Measurements from ENCODE around the gene SLC25A21.
"Not testable (repeated sequence)": the region's sequence is repeated elsewhere in the genome, so short reads cannot be mapped to it uniquely, and the experiment has no call there.

Gene SLC25A21

DNA sequence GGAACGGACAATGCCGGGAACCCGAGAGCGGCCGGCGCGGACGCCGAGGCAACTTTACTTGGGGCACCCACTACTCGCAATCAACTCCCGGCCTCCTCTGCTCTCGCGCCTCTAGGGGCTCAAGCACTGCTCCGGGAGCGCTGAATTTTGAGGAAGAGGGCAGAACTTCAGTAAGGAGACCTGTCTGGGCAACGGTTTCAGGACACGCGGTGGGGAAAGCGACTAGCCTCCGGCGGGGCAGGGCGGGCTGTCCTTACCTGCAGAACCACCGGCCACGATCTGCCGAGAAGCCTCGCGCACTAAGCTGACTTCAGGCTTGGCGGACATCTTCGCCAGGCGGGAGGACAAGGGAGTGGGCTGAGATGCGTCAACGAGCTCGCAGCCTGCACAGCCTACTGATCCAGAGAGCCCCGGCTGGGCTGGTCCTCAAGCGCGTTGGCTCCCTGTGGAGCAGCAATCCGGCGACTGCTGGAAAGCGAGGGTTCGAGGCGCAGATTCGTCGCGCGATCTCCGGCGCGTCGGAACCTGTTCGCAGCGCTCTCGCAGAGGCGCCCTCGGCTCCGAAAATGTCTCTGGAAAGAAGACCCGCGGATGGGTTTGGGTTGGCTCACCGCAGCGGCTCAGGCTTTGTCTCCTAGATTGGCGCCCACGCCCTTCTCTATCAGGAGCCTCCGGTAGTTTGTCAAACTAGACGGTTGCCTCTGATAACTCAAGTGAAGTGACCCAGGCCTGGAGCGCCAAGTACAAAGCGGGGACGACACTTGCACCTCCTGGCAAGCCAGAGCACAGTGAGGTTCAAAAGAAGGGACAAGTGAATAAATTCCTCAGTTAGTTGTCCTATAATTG is at the start of gene SLC25A21:
Gene SLC25A21, minus strand, starts transcription at position 583 of the 846 bp plus-strand sequence.
- no peak for DNase-seq

DNA sequence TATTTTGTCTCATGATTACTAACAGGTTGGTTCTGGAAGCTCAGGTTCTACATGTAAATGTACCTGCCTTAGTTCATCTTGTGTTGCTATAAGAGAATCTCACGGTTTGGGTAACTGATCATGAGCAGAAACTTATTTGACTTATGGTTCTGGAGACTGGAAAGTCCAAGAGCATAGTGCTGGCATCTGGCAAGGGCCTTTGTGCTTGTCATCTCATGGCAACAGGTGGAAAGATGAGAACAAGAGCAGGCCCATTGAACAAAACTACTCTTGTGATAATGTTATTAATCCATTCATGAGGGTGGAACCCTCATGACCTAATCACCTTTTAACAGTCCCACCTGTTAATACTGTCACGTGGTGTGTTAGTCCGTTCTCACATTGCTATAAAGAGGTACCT is 48.7 kb upstream of the SLC25A21 start:
- DNase-seq = no peak

DNA sequence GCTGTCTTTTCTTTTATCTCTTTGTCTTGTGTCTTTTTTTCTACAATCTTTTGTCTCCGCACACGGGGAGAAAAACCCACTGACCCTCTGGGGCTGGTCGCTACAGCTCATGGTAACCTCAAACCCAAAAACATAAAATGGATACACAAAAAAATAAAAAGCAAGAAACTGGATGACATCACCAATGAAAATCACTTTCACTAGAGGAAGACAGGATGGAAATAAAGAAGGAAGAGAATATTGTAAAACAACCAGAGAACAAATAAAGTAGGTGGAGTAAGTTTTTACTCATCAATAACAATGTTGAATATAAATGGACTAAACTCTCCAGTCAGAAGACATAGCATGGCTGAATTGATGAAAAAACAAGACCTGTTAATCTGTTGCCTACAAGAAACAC is 42.9 kb upstream of the SLC25A21 start:
- no peak for DNase-seq

DNA sequence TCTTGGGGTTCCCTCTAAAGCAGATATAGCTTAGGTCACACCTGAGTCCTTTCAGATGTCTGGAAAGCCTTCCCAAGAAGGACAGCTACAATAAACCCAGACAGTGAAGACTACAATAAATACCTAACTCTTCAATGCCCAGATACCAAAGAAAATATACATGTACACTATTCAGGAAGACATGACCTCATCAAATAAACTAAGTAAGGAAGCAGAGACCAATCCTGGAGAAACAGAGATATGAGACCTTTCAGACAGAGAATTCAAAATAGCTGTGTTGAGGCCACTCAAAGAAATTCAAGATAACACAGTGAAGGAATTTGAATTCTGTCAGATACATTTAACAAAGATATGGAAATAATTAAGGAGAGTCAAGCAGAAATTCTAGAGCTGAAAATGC is 40.6 kb upstream of the SLC25A21 start:
- no peak for DNase-seq

DNA sequence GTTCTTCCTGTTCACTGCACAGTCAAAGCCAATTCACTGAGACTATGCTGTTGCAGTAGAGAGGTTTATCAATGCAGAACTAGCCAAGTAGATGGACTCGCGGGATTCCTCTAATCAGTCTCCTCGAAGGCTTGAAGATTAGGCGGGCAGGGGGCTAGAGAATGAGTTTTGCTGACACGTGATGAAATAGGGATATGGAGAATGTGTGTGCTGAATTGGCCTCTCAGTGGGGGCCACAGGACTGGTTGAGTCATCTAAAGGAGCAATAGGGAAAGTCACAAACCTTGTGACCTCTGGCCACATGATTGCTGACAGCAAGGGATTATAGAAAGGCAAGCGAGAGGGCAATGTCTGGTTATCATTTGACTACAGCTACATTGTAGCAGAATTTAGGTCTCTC is 38.0 kb upstream of the SLC25A21 start:
- no peak for DNase-seq

DNA sequence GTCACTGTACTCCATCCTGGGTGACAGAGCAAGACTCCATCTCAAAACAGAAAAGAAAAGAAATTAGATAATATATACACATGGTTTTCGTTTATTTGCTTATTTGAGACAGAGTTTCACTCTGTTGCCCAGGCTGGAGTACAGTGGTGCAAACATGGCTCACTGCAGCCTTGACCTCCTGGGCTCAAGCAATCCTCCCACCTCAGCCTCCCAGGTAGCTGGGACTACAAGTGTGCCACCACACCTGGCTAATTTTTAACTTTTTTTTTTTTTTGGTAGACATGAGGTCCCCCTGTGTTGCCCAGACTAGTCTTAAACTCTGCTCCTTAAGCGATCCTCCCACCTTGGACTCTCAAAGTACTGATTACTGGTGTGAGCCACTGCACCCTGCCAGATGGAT is 37.2 kb upstream of the SLC25A21 start:
- not testable (repeated sequence) for DNase-seq

DNA sequence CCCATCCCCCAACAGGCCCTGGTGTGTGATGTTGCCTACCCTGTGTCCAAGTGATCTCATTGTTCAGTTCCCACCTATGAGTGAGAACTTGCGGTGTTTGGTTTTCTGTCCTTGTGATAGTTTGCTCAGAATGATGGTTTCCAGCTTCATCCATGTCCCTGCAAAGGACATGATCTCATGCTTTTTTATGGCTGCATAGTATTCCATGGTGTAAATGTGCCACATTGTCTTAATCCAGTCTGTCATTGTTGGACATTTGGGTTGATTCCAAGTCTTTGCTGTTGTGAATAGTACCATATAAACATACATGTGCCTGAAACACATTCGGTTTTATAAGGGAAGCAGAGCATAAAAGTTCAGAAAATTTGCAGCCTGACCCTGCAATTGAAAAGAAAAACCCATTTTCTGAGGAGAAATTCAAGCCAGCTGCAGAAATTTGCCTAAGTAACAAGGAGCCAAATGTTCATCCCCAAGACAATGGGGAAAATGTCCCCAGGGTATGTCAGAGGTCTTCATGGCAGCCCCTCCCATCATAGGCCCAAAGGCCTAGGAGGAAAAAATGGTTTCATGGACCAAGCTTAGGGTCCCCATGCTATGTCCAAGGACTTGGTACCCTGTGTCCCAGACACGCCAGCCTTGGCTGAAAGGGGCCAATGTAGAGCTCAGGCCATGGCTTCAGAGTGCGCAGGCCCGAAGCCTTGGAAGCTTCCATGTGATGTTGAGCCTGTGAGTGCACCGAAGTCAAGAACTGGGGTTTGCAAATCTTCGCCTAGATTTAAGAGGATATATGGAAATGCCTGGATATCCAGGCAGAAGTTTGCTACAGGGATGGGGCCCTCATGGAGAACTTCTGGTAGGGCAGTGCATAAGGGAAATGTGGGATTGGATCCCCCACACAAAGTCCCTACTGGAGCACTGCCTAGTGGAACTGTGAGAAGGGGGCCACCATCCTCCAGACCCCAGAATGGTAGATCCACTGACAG is 33.5 kb upstream of the SLC25A21 start:
- DNase-seq = not testable (repeated sequence)

DNA sequence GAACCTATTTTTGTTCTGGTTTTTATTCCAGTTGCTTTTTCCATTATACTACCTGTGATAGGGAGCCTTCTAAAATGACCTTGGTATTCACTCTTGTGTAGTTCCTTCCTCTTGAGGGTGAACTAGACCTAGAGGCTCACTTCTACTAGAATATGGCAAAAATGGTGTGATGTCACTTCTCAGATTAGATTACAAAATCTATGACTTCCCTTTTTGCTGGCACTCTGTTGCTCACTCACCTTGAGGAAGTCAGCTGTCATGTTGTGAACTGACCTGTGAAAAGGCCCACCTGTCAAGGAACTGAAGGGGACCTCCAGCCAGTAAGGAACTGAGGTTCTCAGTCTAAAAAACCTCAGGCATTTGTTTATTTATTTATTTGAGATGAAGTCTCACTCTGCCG is 31.0 kb upstream of the SLC25A21 start:
- no peak for DNase-seq

DNA sequence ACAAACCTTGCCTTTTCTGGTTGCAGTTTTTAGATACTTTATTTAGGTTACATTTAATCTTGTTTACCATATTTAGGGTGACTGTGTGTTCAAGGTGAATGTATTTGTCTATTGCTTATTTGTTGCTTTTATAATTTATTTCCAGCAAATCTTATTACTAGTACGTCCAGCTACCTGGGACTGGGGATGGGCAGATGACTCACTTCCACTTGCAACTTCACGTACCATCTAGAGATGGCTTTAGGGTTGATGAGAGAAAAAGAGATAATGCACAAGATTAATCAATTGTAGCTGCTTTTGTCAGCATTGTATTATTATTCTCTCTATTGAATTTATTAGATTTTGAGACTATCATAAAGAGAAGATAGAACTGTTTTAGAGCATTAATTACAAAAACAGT is 30.4 kb upstream of the SLC25A21 start:
- DNase-seq = no peak

DNA sequence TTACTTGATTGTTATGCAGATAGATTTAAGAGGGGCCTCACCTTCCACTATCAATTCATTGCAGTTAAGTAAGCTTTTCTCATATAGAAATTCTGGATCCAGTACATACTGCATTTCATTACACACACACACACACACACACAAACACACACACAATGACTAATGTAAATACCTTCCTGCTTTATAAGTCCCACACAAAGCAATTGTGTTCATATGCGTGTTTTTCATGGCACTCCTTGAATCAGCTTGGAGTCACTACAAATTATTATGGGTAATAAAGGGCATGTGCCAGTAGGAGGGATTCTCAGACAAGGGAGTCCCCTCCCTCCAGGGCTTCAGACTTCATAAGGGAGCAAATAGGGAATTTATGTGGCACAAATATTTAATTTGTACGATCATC is 29.9 kb upstream of the SLC25A21 start:
- no peak for DNase-seq

DNA sequence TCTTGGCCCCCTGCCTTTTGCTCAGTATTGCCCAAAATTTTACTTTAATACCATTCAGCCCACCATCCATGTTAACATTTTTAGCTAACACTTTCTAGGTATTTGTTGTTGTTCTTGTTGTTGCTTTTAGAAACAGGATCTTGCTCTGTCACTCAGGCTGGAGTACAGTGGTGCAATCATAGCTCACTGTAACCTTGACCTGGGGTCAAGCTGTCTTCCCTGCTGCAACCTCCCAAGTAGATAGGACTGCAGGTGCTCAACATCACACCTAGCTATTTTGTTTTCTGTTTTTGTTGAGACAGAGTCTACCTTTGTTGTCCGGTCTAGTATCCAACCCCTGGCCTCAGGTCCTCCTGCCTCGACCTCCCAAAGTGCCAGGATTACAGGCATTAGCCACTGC is 29.3 kb upstream of the SLC25A21 start:
- DNase-seq = no peak

DNA sequence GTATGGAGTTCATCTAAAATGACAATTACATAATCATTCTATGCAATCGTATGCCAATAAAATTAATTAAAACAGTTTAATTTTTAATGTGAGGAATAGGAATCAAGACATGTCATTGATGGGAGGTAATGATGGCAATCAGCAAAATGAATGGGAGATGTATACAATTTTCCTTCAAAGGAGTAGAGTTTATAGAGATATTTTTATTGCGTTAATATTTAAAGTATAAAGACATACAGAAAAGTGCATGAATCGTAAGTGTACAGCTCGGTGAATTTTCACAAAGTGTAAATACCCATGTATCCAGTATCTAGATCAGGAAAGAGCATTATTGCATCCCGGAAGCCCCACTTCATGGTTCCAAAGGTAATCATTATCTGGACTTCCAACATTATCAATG is 26.5 kb upstream of the SLC25A21 start:
- no peak for DNase-seq

DNA sequence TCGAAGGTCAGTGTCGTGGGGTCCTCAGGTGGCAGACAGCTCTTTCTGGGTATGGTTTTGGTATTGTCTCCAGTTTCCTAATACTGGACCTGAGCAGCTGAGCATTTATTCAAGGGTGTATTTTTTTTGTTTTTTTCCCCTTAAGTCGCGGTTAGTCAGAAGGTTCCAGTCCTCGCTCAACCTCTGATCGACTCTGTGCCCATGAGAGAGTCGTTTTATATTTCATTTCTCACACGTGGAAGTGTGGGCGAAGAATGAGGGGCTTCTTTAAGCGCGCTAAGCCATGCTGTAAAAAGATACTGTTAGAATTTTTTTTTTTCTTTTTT is 25.8 kb upstream of the SLC25A21 start:
- no peak for DNase-seq

DNA sequence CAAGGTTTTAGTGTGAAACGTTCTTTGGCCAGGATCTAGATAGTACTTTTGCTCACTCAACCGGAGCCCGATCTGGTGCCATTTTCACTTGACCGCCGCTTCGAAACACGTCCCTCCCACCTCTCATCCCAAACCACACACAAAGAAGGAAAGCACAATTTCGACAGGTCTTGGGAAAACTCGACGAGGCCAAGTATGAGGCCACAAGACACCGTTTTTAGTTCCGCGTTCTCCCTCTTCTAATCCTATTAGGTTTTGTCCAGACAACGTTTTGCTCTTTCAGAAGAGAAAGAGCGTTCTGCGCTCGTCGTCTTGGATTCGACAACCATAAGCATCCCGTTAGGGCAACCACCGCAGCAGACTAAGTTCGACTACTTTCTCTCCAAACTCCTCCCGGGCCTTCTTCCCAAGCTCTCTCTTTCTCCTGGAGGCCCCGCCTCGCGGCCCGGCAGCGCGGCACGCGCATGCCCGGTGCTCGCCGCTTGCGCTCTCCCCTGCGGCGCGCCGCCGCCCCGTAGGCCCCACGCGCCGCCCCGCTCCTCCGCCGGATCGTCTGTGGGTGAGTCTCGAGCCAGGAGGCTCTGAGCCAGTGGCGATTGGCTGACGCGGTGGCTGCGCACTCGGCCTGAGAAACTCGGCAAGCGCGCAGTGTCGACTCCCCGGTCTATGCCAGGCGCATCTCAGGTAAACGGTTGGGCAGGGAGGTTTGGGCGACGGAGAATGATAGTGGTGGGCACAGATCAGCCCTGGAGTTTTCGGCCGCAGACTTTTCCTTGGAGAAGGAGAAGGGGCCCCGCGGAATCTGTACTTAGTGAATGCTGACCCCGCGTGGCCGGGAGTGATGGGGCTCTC is 25.2 kb upstream of the SLC25A21 start, which contains the start of gene MIPOL1:
Gene MIPOL1, plus strand, starts transcription at position 517 of the 852 bp plus-strand sequence. CDS start 49,952 bp downstream, outside the sequence.
- DNase-seq = no peak

DNA sequence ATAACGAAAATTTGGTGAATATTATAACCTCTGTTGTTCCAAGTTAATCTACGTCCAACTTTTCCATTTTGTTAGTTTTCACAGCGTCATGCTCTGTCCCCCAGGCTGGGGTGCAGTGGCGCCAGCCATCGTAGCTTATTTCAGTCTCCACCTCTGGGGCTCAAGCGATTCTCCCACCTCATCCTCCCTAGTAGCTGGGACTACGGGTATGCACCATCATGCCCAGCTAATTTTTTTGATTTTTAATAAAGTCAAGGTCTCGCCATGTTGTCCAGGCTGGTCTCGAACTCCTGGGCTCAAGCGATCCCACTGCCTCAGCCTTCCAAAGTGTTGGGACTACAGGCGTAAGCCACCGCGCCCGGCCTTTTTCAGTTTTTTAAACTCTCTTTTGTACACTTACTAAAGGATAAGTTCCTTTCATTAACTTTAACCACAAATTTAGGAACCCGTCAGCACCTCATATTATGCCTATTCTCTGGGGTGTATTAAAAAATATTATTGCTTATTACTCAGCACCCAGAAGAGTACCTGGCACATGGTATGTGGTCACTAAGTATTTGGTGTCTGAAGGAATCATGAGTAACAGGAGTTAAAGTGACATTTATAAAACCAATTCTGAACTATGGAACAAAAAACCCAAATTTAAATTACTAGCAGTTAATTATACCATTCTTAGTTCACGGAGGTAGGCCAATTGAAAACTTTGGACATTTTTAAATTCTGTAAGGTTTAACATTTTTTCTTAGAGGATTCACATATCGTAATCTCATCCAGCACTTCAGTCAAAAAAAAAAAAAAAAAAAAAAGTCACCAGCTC is 24.4 kb upstream of the SLC25A21 start:
- no peak for DNase-seq

DNA sequence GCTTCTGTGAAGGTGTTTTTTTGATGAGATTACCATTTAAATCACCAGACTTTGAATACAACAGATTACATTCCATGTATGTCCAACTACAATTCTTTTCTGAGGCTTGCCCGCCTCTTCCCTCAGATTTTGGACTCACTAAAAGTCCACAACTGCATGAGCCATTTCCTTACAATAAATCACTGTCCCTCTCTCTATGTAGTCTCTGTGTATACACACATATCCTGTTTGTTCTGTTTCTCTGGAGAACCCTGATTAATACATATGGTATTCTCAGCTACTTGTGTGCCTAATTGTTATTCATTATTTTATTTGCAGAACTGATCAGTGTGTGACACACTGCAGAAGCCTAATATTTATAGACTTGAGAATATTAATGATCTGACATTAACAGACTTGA is 22.9 kb upstream of the SLC25A21 start:
- DNase-seq = no peak

DNA sequence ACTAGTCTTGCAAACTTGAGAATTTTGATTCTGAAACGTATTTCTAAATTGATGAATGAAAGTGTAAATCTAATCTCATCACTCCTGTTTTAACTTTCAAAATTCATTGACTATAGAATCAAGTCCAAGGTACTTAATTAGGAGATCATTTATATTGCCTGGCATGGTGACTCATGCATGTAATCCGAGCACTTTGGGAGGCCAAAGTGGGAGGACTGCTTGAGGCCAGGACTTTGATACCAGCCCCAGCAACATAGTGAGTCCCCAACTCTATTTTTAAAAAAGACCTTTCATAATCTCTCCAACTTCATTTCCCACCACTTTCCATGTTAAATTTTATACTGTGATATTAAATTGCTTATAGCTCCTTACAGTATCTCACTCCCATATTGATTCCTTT is 22.3 kb upstream of the SLC25A21 start:
- DNase-seq = no peak

DNA sequence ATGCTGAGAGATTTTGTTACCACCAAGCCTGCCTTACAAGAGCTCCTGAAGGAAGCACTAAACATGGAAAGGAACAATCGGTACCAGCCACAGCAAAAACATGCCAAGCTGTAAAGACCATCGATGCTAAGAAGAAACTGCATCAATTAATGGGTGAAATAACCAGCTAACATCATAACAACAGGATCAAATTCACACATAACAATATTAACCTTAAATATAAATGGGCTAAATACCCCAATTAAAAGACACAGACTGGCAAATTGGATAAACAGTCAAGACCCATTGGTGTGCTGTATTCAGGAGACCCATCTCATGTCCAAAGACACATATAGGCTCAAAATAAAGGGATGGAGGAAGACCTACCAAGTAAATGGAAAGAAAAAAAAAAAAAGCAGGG is 17.3 kb upstream of the SLC25A21 start:
- not testable (repeated sequence) for DNase-seq

DNA sequence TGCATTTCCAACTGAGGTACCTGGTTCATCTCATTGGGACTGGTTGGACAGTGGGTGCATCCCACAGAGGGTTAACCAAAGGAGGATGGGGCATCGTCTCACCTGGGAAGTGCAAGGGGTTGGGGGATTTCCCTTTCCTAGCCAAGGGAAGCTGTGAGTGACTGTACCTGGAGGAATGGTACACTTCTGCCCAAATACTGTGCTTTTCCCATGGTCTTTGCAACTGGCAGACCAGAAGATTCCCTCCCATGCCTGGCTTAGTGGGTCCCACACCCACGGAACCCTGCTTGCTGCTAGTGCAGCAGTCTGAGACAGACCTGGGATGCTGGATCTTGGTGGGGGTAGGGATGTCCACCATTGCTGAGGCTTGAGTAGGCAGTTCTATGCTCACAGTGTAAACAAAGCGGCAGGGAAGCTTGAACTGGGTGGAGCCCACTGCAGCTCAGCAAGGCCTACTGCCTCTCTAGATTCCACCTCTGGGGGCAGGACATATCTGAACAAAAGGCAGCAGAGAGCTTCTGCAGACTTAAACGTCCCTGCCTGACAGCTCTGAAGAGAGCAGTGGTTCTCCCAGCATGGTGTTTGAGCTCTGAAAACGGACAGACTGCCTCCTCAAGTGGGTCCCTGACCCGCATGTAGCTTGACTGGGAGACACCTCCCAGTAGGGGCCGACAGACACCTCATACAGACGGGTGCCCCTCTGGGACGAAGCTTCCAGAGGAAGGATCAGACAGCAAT is 15.6 kb upstream of the SLC25A21 start:
- not testable (repeated sequence) for DNase-seq

DNA sequence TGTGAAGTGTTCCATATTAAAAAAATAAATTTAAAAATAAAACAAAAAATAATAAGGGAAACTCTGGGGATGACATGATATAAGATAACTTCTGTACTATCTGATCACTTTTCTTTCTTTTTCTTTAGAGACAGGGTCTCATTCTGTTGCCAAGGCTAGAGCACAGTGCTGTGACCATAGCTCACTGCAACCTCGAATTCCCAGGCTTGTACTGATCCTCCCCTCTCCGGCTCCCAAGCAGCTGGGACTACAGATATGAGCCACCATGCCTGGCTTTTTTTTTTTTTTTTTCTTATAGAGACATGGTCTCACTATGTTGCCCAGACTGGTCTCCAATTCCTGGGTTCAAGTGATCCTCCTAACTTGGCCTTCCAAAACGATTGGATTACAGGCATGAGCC is 14.9 kb upstream of the SLC25A21 start:
- no peak for DNase-seq

DNA sequence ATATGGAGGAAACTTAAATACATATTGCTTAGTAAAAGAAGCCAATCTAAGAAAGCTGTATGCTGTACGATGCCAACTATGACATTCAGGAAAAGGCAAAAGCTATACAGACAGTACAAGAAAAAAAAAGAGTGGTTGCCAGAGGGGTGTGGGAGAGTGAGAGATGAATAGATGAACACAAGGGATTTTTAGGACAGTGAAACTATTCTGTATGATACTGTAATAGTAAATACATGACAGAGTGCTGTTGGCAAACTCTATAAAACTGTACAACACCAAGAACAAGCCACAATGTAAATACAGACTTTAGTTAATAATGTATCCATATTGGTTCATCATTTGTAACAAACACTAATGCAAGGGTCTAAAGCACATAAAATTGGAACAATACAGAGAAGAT is 14.5 kb upstream of the SLC25A21 start:
- DNase-seq = no peak

Measured in activated CD4-positive, alpha-beta T cell treated with anti-CD3 and anti-CD28 coated beads for 1 hour (primary cell).